Stomach (tissue), 4 donors: Measurements from ENCODE around the gene NEK4.

Experiments
- EP300 ChIP-seq: sonication (generic); formaldehyde crosslinking; IDR thresholded peaks from one replicate; pipeline ENCODE4 v1.6.1; 2017; ENCODE audit warnings: antibody characterized with exemption
- POLR2A ChIP-seq, 4 donors: fragments of 450-650 bp; IDR thresholded peaks; one replicate each; pipeline ENCODE4 v1.6.1; 2016; ENCODE audit warnings: antibody characterized with exemption in 4 of 4, control low read depth in 2 of 4, mild to moderate bottlenecking in 1 of 4, moderate library complexity in 1 of 4
- POLR2AphosphoS5 ChIP-seq, 3 donors: sonication (generic); formaldehyde crosslinking; IDR thresholded peaks; one replicate each; pipeline ENCODE4 v1.6.1; 2016; ENCODE audit warnings: antibody characterized with exemption in 3 of 3
- TF ChIP-seq, protein P1 (sequence below), 7 experiments: fragments of 450-650 bp in 4 of 7; fragments of 200-600 bp in 3 of 7; sonication (generic) in 3 of 7; IDR thresholded peaks; one replicate each; pipeline ENCODE4 v1.5.1; 2016 to 2019; ENCODE audit warnings: antibody characterized with exemption in 7 of 7, control low read depth in 2 of 7, mild to moderate bottlenecking in 1 of 7

DNA sequence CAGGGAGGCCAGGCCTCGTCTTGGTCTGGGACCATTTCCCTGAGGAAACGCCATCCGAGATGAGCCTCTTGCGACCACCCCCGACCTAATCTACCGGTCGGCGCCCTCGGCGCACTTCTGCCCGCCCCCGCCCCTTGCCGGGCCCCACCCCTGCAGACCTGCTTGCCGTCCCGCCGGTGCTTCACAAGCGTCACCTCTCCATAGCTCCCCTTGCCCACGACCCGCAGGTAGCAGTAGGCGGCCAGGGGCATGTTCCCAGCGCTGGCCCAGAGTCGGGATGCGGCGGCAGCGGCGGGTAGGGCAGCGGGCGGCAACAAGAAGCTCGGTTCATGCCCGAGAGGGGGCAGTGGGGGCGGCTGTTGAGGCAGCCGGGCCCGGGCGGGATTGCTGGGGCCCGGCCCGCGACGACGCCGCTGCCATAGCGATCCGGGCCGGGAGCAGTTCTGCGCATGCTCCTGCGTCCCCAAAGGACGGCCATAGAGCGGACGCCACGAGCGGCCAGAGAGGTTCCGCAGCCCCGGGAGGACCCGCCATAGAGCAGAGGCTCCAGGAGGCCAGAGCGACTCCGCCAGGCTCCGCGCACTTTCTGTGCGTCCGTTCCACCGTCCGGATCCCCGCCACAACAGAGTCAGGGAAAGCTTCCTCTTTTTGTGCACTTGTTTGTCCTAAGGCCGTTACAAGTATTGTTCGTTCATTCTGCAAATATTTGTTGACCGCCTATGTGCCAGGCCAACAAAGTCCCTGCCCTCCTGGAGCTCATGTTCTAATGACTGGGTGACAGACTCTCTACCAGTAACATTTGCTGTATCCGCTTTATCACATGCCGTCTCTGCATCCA is at the start of gene NEK4:
- TF ChIP-seq POLR2A (IDR thresholded peaks at IDR 0.05) = peak in 1 of 4 donors; percentile 31
- TF ChIP-seq, protein P1, sequence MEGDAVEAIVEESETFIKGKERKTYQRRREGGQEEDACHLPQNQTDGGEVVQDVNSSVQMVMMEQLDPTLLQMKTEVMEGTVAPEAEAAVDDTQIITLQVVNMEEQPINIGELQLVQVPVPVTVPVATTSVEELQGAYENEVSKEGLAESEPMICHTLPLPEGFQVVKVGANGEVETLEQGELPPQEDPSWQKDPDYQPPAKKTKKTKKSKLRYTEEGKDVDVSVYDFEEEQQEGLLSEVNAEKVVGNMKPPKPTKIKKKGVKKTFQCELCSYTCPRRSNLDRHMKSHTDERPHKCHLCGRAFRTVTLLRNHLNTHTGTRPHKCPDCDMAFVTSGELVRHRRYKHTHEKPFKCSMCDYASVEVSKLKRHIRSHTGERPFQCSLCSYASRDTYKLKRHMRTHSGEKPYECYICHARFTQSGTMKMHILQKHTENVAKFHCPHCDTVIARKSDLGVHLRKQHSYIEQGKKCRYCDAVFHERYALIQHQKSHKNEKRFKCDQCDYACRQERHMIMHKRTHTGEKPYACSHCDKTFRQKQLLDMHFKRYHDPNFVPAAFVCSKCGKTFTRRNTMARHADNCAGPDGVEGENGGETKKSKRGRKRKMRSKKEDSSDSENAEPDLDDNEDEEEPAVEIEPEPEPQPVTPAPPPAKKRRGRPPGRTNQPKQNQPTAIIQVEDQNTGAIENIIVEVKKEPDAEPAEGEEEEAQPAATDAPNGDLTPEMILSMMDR (IDR thresholded peaks at IDR 0.05) = no peak
- TF ChIP-seq POLR2AphosphoS5 (IDR thresholded peaks at IDR 0.05) = peak; percentile 59 to 93 (median 89)
- TF ChIP-seq EP300 = no peak
